OCI-LY7 (cell line): ENCODE data around the gene LMX1B.

Experiments
- EZH2phosphoT487 ChIP-seq: fragments of 200-600 bp; sonication (generic); IDR thresholded peaks from 2 replicates; pipeline ENCODE4 v1.6.1; 2018; ENCODE audit warnings: low read depth, borderline replicate concordance, mild to moderate bottlenecking, mixed run types, antibody characterized with exemption, low read length, moderate library complexity, mixed read lengths
- TF ChIP-seq, protein P1 (sequence below): fragments of 200-600 bp; sonication (generic); conservative IDR thresholded peaks from 2 replicates; pipeline ENCODE4 v1.5.1; 2014; ENCODE audit warnings: mild to moderate bottlenecking, antibody characterized with exemption, low read length, moderate library complexity, mixed read lengths

DNA sequence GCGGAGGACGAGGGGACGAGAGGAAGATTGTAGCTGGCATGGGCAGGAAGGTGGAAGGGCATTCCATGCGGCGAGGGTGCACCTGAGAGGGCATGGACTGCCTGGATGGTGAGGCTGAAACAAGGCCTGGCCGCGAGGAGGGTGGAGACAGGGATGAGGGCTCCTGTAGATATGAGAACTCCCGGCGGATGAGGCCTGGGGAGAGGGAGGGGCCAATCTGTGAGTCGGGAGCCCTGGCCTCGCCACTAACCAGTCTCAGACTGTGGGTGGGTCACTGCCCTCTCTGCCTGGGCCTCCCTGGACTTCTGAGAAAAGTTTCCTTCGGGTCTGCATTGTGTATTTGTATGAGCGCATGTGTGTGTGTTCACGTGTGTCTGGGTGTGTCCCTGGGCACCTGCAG lies 55.4 kb downstream of the LMX1B start:
- TF ChIP-seq, protein P1, sequence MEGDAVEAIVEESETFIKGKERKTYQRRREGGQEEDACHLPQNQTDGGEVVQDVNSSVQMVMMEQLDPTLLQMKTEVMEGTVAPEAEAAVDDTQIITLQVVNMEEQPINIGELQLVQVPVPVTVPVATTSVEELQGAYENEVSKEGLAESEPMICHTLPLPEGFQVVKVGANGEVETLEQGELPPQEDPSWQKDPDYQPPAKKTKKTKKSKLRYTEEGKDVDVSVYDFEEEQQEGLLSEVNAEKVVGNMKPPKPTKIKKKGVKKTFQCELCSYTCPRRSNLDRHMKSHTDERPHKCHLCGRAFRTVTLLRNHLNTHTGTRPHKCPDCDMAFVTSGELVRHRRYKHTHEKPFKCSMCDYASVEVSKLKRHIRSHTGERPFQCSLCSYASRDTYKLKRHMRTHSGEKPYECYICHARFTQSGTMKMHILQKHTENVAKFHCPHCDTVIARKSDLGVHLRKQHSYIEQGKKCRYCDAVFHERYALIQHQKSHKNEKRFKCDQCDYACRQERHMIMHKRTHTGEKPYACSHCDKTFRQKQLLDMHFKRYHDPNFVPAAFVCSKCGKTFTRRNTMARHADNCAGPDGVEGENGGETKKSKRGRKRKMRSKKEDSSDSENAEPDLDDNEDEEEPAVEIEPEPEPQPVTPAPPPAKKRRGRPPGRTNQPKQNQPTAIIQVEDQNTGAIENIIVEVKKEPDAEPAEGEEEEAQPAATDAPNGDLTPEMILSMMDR = no peak
- TF ChIP-seq EZH2phosphoT487 = no peak
